Stimulated activated CD8-positive, alpha-beta memory T cell treated with anti-CD3 and anti-CD28 coated beads, Interleukin-7, amount 100 ng/mL, for 48 hours (primary cell): Measurements from ENCODE around the gene TXLNB.
A peak's percentile ranks its signal among the peaks of the same experiment; 100 is the strongest.
"Not testable (repeated sequence)": the region's sequence is repeated elsewhere in the genome, so short reads cannot be mapped to it uniquely, and the experiment has no call there.

Experiments used
- DNase-seq, 2 donors: peaks; one replicate each; pipeline ENCODE4 v3.0.0-alpha.2; 2020; ENCODE audit warnings: low read depth in 1 of 2; ENCODE audit errors: extremely low read depth in 1 of 2

TXLNB gene

GRCh38 chr6:139240161-139241010 is 51.4 kb downstream of the TXLNB start:
- DNase-seq = no peak

- DNase-seq = no peak
Measured at GRCh38 chr6:139239064-139239463, 52.7 kb downstream of the TXLNB start.

- no peak for DNase-seq
Measured at GRCh38 chr6:139236105-139236504, 55.7 kb downstream of the TXLNB start.

GRCh38 chr6:139235661-139236060 is 56.1 kb downstream of the TXLNB start:
- DNase-seq = no peak

GRCh38 chr6:139234193-139234592 is 57.6 kb downstream of the TXLNB start:
- DNase-seq = not testable (repeated sequence)

- no peak for DNase-seq
Measured at GRCh38 chr6:139231206-139231605, 60.6 kb downstream of the TXLNB start.

- no peak for DNase-seq
Measured at GRCh38 chr6:139230391-139230840, 61.4 kb downstream of the TXLNB start.

GRCh38 chr6:139228387-139228786 is 63.4 kb downstream of the TXLNB start:
- not testable (repeated sequence) for DNase-seq

GRCh38 chr6:139219746-139220145 is 72.1 kb downstream of the TXLNB start:
- DNase-seq = no peak

- DNase-seq = peak; percentile 29 to 49
Measured at GRCh38 chr6:139219271-139219729, 72.5 kb downstream of the TXLNB start.

- not testable (repeated sequence) for DNase-seq
Measured at GRCh38 chr6:139212460-139212859, 79.3 kb downstream of the TXLNB start.

GRCh38 chr6:139210766-139211165 is 81.0 kb downstream of the TXLNB start:
- not testable (repeated sequence) for DNase-seq

- DNase-seq = no peak
Measured at GRCh38 chr6:139205843-139206242, 86.0 kb downstream of the TXLNB start.

GRCh38 chr6:139204978-139205377 is 86.8 kb downstream of the TXLNB start:
- no peak for DNase-seq

GRCh38 chr6:139201378-139201777 is 90.4 kb downstream of the TXLNB start:
- DNase-seq = no peak

GRCh38 chr6:139198529-139199288 is 93.1 kb downstream of the TXLNB start:
- no peak for DNase-seq

GRCh38 chr6:139194740-139195139 is 97.1 kb downstream of the TXLNB start:
- no peak for DNase-seq
